Coronary artery (tissue), 2 donors: ENCODE results near the gene TMEM18.
"Not testable (repeated sequence)": the region's sequence is repeated elsewhere in the genome, so short reads cannot be mapped to it uniquely, and the experiment has no call there.

ENCODE experiments used
- DNase-seq: peaks from one replicate; pipeline ENCODE4 v3.0.0-alpha.2; 2017; ENCODE audit warnings: low spot score
- H3K27ac ChIP-seq, 2 donors: fragments of 200-600 bp; sonication (generic); one replicate each; pipeline ENCODE4 v1.5.1; 2016 to 2019
- H3K4me3 ChIP-seq: fragments of 200-600 bp; sonication (generic); 2 replicates; pipeline ENCODE4 v1.5.1; 2016; ENCODE audit warnings: mild to moderate bottlenecking, moderate library complexity
- TF ChIP-seq, protein P1 (sequence below): fragments of 200-600 bp; sonication (generic); IDR thresholded peaks from one replicate; pipeline ENCODE4 v1.5.1; 2019; ENCODE audit warnings: antibody characterized with exemption

TMEM18 gene

DNA sequence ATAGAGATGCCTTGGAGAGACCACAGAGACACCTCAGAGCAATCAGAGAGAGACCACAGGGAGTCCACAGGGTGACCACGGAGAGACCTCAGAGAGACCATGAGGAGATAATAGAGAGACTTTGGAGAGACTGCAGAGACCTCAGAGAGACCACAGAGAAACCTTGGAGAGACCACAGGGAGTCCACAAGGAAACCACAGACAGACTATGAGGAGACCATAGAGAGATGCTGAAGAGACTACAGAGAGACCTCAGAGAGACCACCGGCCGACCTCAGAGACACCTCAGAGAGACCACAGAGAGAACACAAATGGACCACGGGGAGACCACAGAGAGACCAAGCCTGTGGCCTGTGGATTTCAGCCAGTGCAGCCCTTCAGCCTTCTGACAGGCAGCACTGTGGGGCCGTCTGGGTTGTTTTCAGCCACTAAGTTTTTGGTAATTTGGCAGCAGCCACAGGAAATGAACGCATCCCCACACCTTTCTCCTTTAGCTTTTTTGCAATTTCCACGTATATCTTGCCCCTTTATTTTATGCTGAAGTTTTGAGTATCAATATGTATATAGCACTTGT lies 11.4 kb upstream of the TMEM18 start:
- TF ChIP-seq, protein P1, sequence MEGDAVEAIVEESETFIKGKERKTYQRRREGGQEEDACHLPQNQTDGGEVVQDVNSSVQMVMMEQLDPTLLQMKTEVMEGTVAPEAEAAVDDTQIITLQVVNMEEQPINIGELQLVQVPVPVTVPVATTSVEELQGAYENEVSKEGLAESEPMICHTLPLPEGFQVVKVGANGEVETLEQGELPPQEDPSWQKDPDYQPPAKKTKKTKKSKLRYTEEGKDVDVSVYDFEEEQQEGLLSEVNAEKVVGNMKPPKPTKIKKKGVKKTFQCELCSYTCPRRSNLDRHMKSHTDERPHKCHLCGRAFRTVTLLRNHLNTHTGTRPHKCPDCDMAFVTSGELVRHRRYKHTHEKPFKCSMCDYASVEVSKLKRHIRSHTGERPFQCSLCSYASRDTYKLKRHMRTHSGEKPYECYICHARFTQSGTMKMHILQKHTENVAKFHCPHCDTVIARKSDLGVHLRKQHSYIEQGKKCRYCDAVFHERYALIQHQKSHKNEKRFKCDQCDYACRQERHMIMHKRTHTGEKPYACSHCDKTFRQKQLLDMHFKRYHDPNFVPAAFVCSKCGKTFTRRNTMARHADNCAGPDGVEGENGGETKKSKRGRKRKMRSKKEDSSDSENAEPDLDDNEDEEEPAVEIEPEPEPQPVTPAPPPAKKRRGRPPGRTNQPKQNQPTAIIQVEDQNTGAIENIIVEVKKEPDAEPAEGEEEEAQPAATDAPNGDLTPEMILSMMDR: no peak
- Histone ChIP-seq H3K27ac (no peak overlapping the region), H3K4me3 (no peak overlapping the region)
- DNase-seq: no peak

DNA sequence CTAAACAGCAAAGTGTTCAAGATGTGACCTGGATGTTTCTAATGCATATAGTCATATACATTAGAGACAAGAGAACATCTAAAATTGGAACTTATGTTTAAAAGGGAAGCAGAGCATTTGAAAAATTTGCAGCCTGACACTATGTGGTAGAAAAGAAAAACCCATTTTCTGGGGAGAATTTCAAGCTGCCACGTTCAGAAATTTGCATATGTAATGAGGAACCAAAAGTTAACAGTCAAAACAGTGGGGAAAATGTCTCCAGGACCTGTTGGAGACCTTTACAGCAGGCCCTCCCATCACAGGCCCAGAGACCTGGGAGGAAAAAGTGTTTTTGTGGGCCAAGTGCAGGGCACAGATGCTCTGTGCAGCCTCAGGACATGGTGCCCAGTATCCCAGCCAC lies 8.2 kb upstream of the TMEM18 start:
- no peak for DNase-seq
- H3K27ac ChIP-seq: no peak overlapping the region
- no peak overlapping the region for H3K4me3 ChIP-seq
- TF ChIP-seq, protein P1: no peak

- DNase-seq, H3K4me3 ChIP-seq, H3K27ac ChIP-seq: not testable (repeated sequence)
Observed at GRCh38 chr2:684913-685312, 7.7 kb upstream of the TMEM18 start.

DNA sequence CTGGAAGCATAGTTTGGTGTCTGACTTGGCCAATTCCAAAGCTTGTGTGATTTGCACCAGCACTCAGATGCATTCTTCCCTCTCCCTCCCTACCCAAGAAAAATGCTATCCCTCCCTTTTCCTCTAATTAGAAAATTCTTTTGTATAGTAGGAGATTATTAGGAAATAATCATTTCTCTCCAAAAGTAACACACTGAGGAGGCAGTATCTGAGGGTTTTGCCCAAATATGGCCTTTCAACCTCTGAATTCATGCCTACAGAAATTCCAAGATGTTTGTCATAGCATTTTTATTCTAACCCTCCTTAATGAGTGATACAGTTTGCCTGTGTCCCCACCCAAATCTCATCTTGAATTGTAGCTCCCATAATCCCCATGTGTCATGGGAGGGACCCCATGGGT lies 5.0 kb upstream of the TMEM18 start:
- H3K27ac ChIP-seq: no peak overlapping the region
- TF ChIP-seq, protein P1: no peak
- DNase-seq: no peak
- H3K4me3 ChIP-seq: no peak overlapping the region

GRCh38 chr2:681312-681711 lies 4.1 kb upstream of the TMEM18 start:
- no peak for DNase-seq
- no peak overlapping the region for H3K4me3 ChIP-seq
- TF ChIP-seq, protein P1: no peak
- H3K27ac ChIP-seq: no peak overlapping the region

DNA sequence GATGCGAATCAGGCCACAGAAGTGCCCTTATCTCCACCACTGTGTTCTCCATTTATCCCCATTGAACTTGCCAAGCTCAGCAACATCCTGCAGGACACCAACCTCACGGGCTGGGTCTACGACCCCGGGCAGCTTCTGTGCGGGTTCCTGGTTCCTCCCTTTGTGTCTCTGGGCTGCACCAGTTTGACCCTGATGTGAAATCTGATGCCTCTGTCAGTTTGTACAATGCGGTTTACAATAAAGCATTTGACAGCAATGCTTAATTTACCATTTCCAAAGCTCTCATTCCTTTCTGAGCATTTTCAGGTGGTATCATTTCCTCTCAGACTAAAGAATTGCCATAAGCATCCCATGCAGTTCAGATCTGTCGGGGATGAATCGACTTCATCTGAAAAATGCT lies 3.3 kb upstream of the TMEM18 start:
- DNase-seq: no peak
- Histone ChIP-seq H3K4me3 (no peak overlapping the region), H3K27ac (no peak overlapping the region)
- TF ChIP-seq, protein P1: no peak

DNA sequence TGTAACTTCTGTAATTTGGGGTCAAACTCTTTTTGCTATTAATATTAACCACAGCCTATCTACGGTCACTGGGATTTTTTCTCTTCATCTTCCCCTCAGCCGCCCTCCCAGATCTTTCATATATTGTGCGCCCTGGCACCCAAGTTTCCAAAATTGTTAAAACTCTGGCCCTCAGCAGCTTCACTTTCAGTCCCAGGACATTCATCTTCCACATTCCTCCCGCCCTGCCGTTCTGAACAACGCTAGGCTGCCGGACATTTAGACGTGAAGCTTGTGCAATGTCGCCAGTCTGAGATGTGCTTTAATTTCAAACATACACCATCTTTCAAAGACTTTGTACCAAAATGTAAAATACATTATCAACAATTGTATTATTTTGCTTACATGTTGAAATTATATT lies 1.8 kb upstream of the TMEM18 start:
- Histone ChIP-seq H3K4me3 (no peak overlapping the region), H3K27ac (no peak overlapping the region)
- no peak for DNase-seq
- TF ChIP-seq, protein P1: no peak
